Neural cell (in vitro differentiated cells): ENCODE results near the gene PRKCA.

Source experiments
- EZH2 ChIP-seq: fragments of 200-600, 300-800 bp; shearing (Covaris generic), sonication (generic); IDR thresholded peaks from 2 replicates; pipeline ENCODE4 v1.6.1; 2014; ENCODE audit warnings: antibody characterized with exemption, low read length, borderline replicate concordance, mild to moderate bottlenecking; ENCODE audit not compliant: insufficient read depth, poor library complexity, severe bottlenecking
- TF ChIP-seq, protein P1 (sequence below): fragments of 450-650 bp; IDR thresholded peaks from 2 replicates; pipeline ENCODE4 v1.5.1; 2014; ENCODE audit warnings: antibody characterized with exemption, mild to moderate bottlenecking, moderate library complexity; ENCODE audit not compliant: poor library complexity, severe bottlenecking

GRCh38 chr17:66698270-66698669 is 395.9 kb downstream of the PRKCA start:
- TF ChIP-seq EZH2: no peak
- TF ChIP-seq, protein P1, sequence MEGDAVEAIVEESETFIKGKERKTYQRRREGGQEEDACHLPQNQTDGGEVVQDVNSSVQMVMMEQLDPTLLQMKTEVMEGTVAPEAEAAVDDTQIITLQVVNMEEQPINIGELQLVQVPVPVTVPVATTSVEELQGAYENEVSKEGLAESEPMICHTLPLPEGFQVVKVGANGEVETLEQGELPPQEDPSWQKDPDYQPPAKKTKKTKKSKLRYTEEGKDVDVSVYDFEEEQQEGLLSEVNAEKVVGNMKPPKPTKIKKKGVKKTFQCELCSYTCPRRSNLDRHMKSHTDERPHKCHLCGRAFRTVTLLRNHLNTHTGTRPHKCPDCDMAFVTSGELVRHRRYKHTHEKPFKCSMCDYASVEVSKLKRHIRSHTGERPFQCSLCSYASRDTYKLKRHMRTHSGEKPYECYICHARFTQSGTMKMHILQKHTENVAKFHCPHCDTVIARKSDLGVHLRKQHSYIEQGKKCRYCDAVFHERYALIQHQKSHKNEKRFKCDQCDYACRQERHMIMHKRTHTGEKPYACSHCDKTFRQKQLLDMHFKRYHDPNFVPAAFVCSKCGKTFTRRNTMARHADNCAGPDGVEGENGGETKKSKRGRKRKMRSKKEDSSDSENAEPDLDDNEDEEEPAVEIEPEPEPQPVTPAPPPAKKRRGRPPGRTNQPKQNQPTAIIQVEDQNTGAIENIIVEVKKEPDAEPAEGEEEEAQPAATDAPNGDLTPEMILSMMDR: no peak
